Lower lobe of right lung (tissue), 2 donors: Measurements from ENCODE around the gene MCTP1. TPM values are rescaled to one million over a fixed set of nuclear protein-coding genes. Genes with fewer than 3 reads are reported as not detected.

Experiments
- ATAC-seq, 2 donors: fragments of 200-7000 bp; cut with Tn5 transposase; one replicate each; pipeline ENCODE4 v1.9.1; 2020 to 2022; ENCODE audit warnings: mild to moderate bottlenecking in 2 of 2, moderate library complexity in 2 of 2
- DNase-seq: peaks from one replicate; pipeline ENCODE4 v3.0.0-alpha.2; 2020
- H3K27ac ChIP-seq: fragments of 200-600 bp; one replicate; pipeline ENCODE4 v1.8.0; 2022
- H3K27me3 ChIP-seq: fragments of 200-600 bp; one replicate; pipeline ENCODE4 v1.8.0; 2022; ENCODE audit warnings: low read depth
- H3K36me3 ChIP-seq: fragments of 200-600 bp; one replicate; pipeline ENCODE4 v1.8.0; 2022; ENCODE audit warnings: mild to moderate bottlenecking
- H3K4me1 ChIP-seq: fragments of 200-600 bp; one replicate; pipeline ENCODE4 v1.8.0; 2022
- H3K4me3 ChIP-seq: fragments of 200-600 bp; one replicate; pipeline ENCODE4 v1.8.0; 2022; ENCODE audit warnings: mild to moderate bottlenecking
- H3K9me3 ChIP-seq: fragments of 200-600 bp; one replicate; pipeline ENCODE4 v1.8.0; 2022
- CTCF ChIP-seq: fragments of 200-600 bp; IDR thresholded peaks from one replicate; pipeline ENCODE4 v1.8.0; 2022; ENCODE audit warnings: antibody characterized with exemption, mild to moderate bottlenecking
- intact Hi-C: fragments of 100-400 bp; cut with DNase I; formaldehyde crosslinking; loops from one replicate; pipeline ENCODE4 v1.11.0; 2022
- total RNA-seq: library from RNA; stranded (reverse); fragmentation: NEBNext Ultra II Directional; extraction: Animal tissue kit (Norgen Biotek cat#: 25700); gene quantifications from one replicate; pipeline ENCODE4 v1.2.1, GENCODE V29; 2021
- donor health status: DM: no; HTN: yes; CAD: no; lungs with severe emphysema.

Gene MCTP1
- total RNA-seq, 1 donor from 2014 or later: 38.7 TPM

- H3K9me3 ChIP-seq: no peaks in the 10 kb centered on the region
- H3K27me3 ChIP-seq: no peaks in the 10 kb centered on the region
- no peak overlapping the region for H3K4me3 ChIP-seq
- no peak for TF ChIP-seq CTCF
- no peak overlapping the region for H3K27ac ChIP-seq
- ATAC-seq (no peak), DNase-seq (no peak)
- peaks cover 6% of the 10 kb centered on the region for H3K4me1 ChIP-seq
- intact Hi-C loops: no loop called here
- H3K36me3 ChIP-seq: peaks cover 14% of the 10 kb centered on the region
Observed at GRCh38 chr5:94693845-94694370, 591.0 kb downstream of the MCTP1 start.

GRCh38 chr5:94693043-94693822 lies 591.7 kb downstream of the MCTP1 start:
- H3K4me1 ChIP-seq: peaks cover 6% of the 10 kb centered on the region
- peaks cover 19% of the 10 kb centered on the region for H3K36me3 ChIP-seq
- H3K27ac ChIP-seq: no peak overlapping the region
- no peak overlapping the region for H3K4me3 ChIP-seq
- ATAC-seq (peak in 1 of 2 donors; percentile 57), DNase-seq (no peak)
- no peaks in the 10 kb centered on the region for H3K27me3 ChIP-seq
- H3K9me3 ChIP-seq: no peaks in the 10 kb centered on the region
- intact Hi-C loops: no loop called here
- peak; percentile 35 for TF ChIP-seq CTCF

GRCh38 chr5:94692581-94692980 lies 592.3 kb downstream of the MCTP1 start:
- Histone ChIP-seq H3K36me3 (peaks cover 20% of the 10 kb centered on the region), H3K27me3 (no peaks in the 10 kb centered on the region), H3K4me3 (no peak overlapping the region), H3K27ac (no peak overlapping the region), H3K9me3 (no peaks in the 10 kb centered on the region), H3K4me1 (peaks cover 6% of the 10 kb centered on the region)
- TF ChIP-seq CTCF: no peak
- DNase-seq (no peak), ATAC-seq (no peak)
- intact Hi-C loops: no loop called here

- no peak for TF ChIP-seq CTCF
- ATAC-seq (peak in 1 of 2 donors; percentile 41), DNase-seq (no peak)
- Histone ChIP-seq H3K4me1 (peaks cover 6% of the 10 kb centered on the region), H3K27ac (no peak overlapping the region), H3K27me3 (no peaks in the 10 kb centered on the region), H3K4me3 (no peak overlapping the region), H3K36me3 (peaks cover 26% of the 10 kb centered on the region), H3K9me3 (no peaks in the 10 kb centered on the region)
- intact Hi-C loops: no loop called here
Observed at GRCh38 chr5:94691949-94692348, 592.9 kb downstream of the MCTP1 start.

- TF ChIP-seq CTCF: no peak
- intact Hi-C loops: no loop called here
- H3K36me3 ChIP-seq: peaks cover 29% of the 10 kb centered on the region
Observed at GRCh38 chr5:94691291-94691690, 593.6 kb downstream of the MCTP1 start.

More at GRCh38 chr5:94691291-94691690, 593.6 kb downstream of the MCTP1 start:
- no peak for ATAC-seq
- H3K27me3 ChIP-seq: no peaks in the 10 kb centered on the region
- no peak for DNase-seq
- H3K9me3 ChIP-seq: no peaks in the 10 kb centered on the region
- no peak overlapping the region for H3K27ac ChIP-seq
- H3K4me1 ChIP-seq: peaks cover 6% of the 10 kb centered on the region
- H3K4me3 ChIP-seq: no peak overlapping the region
